Pancreas (tissue), 10 donors: ENCODE results near the gene DAPK2. TPM values are rescaled to one million over a fixed set of nuclear protein-coding genes. Genes with fewer than 3 reads are reported as not detected.

Experiments used
- ATAC-seq, 4 donors: fragments of 200-7000 bp; cut with Tn5 transposase; one replicate each; pipeline versions ENCODE4 v1.8.0 to v1.9.1; 2020; ENCODE audit warnings: mild to moderate bottlenecking in 4 of 4, moderate library complexity in 4 of 4
- DNase-seq, 6 donors: peaks; one replicate each; pipeline ENCODE4 v3.0.0-alpha.2; 2020
- FAIRE-seq: peaks from 2 replicates; lab custom pipeline; 2012; peaks lifted over from hg19 to GRCh38; lab: Jason Lieb, UNC
- H3K27ac ChIP-seq, 4 donors: fragments of 200-600 bp; sonication (generic); 1 replicate in 3 of 4; 2 replicates in 1 of 4; pipeline versions ENCODE4 v1.5.0 to v1.8.0; 2020
- H3K27me3 ChIP-seq, 4 donors: fragments of 200-600 bp; one replicate each; pipeline ENCODE4 v1.8.0; 2021
- H3K36me3 ChIP-seq, 3 donors: fragments of 200-600 bp; sonication (generic) in 1 of 3; one replicate each; pipeline versions ENCODE4 v1.5.0 to v1.8.0; 2020 to 2021
- H3K4me1 ChIP-seq, 3 donors: fragments of 200-600 bp; one replicate each; pipeline ENCODE4 v1.8.0; 2021
- H3K4me3 ChIP-seq, 4 donors: fragments of 200-600 bp; sonication (generic) in 2 of 4; one replicate each; pipeline versions ENCODE4 v1.5.0 to v1.8.0; 2020 to 2021
- H3K9me3 ChIP-seq, 4 donors: fragments of 200-600 bp; one replicate each; pipeline ENCODE4 v1.8.0; 2021
- CTCF ChIP-seq, 4 donors: fragments of 200-600 bp; sonication (generic) in 3 of 4; IDR thresholded peaks; one replicate each; pipeline versions ENCODE4 v1.5.0 to v1.8.0; 2021; ENCODE audit warnings: antibody characterized with exemption in 4 of 4
- WGBS, 2 donors: extraction: QIAGEN DNeasy Blood & Tissue Kit; methylation state at CpG; one replicate each; pipeline ENCODE4 v1.1.7; 2013; 5-methylcytosine and 5-hydroxymethylcytosine counted together
- intact Hi-C, 3 donors: fragments of 100-400 bp; cut with DNase I; formaldehyde crosslinking; loops; one replicate each; pipeline versions ENCODE4 v1.11.1 to v1.14.2; 2022
- polyA plus RNA-seq, 2 donors: library from polyadenylated mRNA; stranded (reverse); fragments of 200-250 nt; gene quantifications; one replicate each; pipeline ENCODE4 v1.2.3, GENCODE V29; 2013
- total RNA-seq, 6 donors: library from RNA; stranded (reverse); fragmentation: NEBNext Ultra II Directional in 4 of 6; extraction: Animal tissue kit (Norgen Biotek cat#: 25700) in 4 of 6; gene quantifications; one replicate each; pipeline versions ENCODE4 v1.2.1 to v1.2.4, GENCODE V29; 2021 to 2023
- donor health status: healthy with polysubstance abuse.
- donor health status: DM: no; HTN: no; CAD: no; lungs with moderate emphysema.
- donor health status: DM: no; HTN: no; CAD: no.
- donor health status: control.
- donor health status: control.
- donor health status: Bipolar disorder and iron deficiency.
- donor health status: DM: yes; HTN: yes; CAD: no.
- donor health status: DM: no; HTN: no; CAD: no.
- donor health status: DM: no; HTN: no; CAD: no.
- donor health status: DM: yes; HTN: yes; CAD: no.

DAPK2 gene
- total and polyA plus RNA-seq, 8 donors, result 2.1 to 8.0 (median 5.4) TPM

GRCh38 chr15:63923993-63924950 is 122.0 kb downstream of the DAPK2 start:
- H3K4me1 ChIP-seq, result peaks cover 0 to 5% (median 4%) of the 10 kb centered on the region in 3 donors
- no peak for TF ChIP-seq CTCF (IDR thresholded peaks at IDR 0.05)
- no peak for FAIRE-seq
- DNase-seq, result no peak
- no peaks in the 10 kb centered on the region for H3K27me3 ChIP-seq
- no peaks in the 10 kb centered on the region for H3K36me3 ChIP-seq
- 93 to 95% methylated on average over 8 of the region's 8 CpGs for WGBS, 2 donors
- H3K4me3 ChIP-seq, result no peak overlapping the region
- intact Hi-C loops, result no loop called here
- no peak for ATAC-seq
- no peak overlapping the region for H3K27ac ChIP-seq
- no peaks in the 10 kb centered on the region for H3K9me3 ChIP-seq

- ATAC-seq, result no peak
- no peak for DNase-seq
- H3K27me3 ChIP-seq, result no peaks in the 10 kb centered on the region
- H3K4me1 ChIP-seq, result peaks cover 0 to 5% (median 4%) of the 10 kb centered on the region in 3 donors
- no peaks in the 10 kb centered on the region for H3K9me3 ChIP-seq
- no peak for FAIRE-seq
- H3K27ac ChIP-seq, result no peak overlapping the region
- no peaks in the 10 kb centered on the region for H3K36me3 ChIP-seq
- 87 to 88% methylated on average over 16 of the region's 16 CpGs for WGBS, 2 donors
- H3K4me3 ChIP-seq, result no peak overlapping the region
- intact Hi-C loops, result no loop called here
- TF ChIP-seq CTCF (IDR thresholded peaks at IDR 0.05), result no peak
Measured at GRCh38 chr15:63922916-63923315, 123.4 kb downstream of the DAPK2 start.

- WGBS, 2 donors, result 81 to 85% methylated on average over 3 of the region's 3 CpGs
- no peaks in the 10 kb centered on the region for H3K9me3 ChIP-seq
- no peak overlapping the region for H3K27ac ChIP-seq
- ATAC-seq, result no peak
- H3K27me3 ChIP-seq, result no peaks in the 10 kb centered on the region
- H3K4me1 ChIP-seq, result peaks cover 0 to 5% (median 4%) of the 10 kb centered on the region in 3 donors
- intact Hi-C loops, result no loop called here
- TF ChIP-seq CTCF (IDR thresholded peaks at IDR 0.05), result no peak
- H3K36me3 ChIP-seq, result no peaks in the 10 kb centered on the region
- no peak for DNase-seq
- no peak overlapping the region for H3K4me3 ChIP-seq
- FAIRE-seq, result no peak
Measured at GRCh38 chr15:63922261-63922904, 123.9 kb downstream of the DAPK2 start.

- WGBS, 2 donors, result 90 to 93% methylated on average over 14 of the region's 14 CpGs
Measured at GRCh38 chr15:63920504-63921175, 125.6 kb downstream of the DAPK2 start.

More at GRCh38 chr15:63920504-63921175, 125.6 kb downstream of the DAPK2 start:
- Histone ChIP-seq H3K4me1 (peaks cover 0 to 5% (median 4%) of the 10 kb centered on the region in 3 donors), H3K27me3 (no peaks in the 10 kb centered on the region), H3K27ac (no peak overlapping the region), H3K36me3 (no peaks in the 10 kb centered on the region), H3K9me3 (no peaks in the 10 kb centered on the region), H3K4me3 (no peak overlapping the region)
- FAIRE-seq (no peak), DNase-seq (no peak), ATAC-seq (no peak)
- TF ChIP-seq CTCF (IDR thresholded peaks at IDR 0.05), result no peak
- intact Hi-C loops, result no loop called here
